ENCODE measurements around the gene ELMO1. TPM values are rescaled to one million over a fixed set of nuclear protein-coding genes. Genes with fewer than 3 reads are reported as not detected.

ELMO1 gene
- total and polyA plus RNA-seq, 2 experiments from 2014 or later = 9.6 to 10.8 TPM

GRCh38 chr7:37208528-37208927, 240.1 kb downstream of the ELMO1 start:
- Histone ChIP-seq H3K9me3 (ENCODE audit: low read depth) (no peaks in the 10 kb centered on the region), H3K4me3 (no peak overlapping the region), H3K4me1 (ENCODE audit: low read depth) (peaks cover 9% of the 10 kb centered on the region), H3K27me3 (no peaks in the 10 kb centered on the region), H3K36me3 (no peaks in the 10 kb centered on the region), H3K27ac (peak overlapping the region; percentile 35)
- TF ChIP-seq CTCF (IDR thresholded peaks at IDR 0.05; ENCODE audit: low read depth, low read length) = peak; percentile 61
- peak; percentile 71 to 96 for DNase-seq (ENCODE audit: low read depth in 1 of 2, low spot score in 1 of 2)

- H3K4me1 ChIP-seq (ENCODE audit: low read depth) = peaks cover 12% of the 10 kb centered on the region
- TF ChIP-seq CTCF (IDR thresholded peaks at IDR 0.05; ENCODE audit: low read depth, low read length) = no peak
- DNase-seq (ENCODE audit: low read depth in 1 of 2, low spot score in 1 of 2) = no peak
- no peak overlapping the region for H3K27ac ChIP-seq
- H3K27me3 ChIP-seq = no peaks in the 10 kb centered on the region
- no peaks in the 10 kb centered on the region for H3K36me3 ChIP-seq
- no peak overlapping the region for H3K4me3 ChIP-seq
- no peaks in the 10 kb centered on the region for H3K9me3 ChIP-seq (ENCODE audit: low read depth)
Measured at GRCh38 chr7:37206192-37206591, 242.5 kb downstream of the ELMO1 start.

DNA sequence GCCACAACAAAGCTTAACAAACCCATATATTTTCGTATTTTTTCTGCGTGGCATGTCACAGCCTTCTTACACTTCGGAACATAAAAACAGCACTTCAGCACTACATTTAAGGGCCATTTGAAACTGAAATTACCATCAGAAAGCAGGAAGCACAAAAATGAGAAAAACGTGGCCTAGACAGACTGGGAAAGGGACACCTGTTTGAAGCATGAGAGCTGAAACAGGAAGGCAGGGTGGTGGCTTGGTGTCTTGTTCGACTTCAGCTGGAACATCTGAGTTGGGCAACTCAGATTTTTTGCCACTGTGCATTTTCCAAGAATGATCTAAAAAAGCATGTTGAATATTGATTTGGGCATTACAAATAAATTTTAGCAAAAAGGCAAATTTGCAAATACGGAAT, 243.2 kb downstream of the ELMO1 start:
- DNase-seq (ENCODE audit: low read depth in 1 of 2, low spot score in 1 of 2) = no peak
- TF ChIP-seq CTCF (IDR thresholded peaks at IDR 0.05; ENCODE audit: low read depth, low read length) = no peak
- no peak overlapping the region for H3K27ac ChIP-seq
- H3K9me3 ChIP-seq (ENCODE audit: low read depth) = no peaks in the 10 kb centered on the region
- no peaks in the 10 kb centered on the region for H3K36me3 ChIP-seq
- peaks cover 13% of the 10 kb centered on the region for H3K4me1 ChIP-seq (ENCODE audit: low read depth)
- H3K4me3 ChIP-seq = no peak overlapping the region
- no peaks in the 10 kb centered on the region for H3K27me3 ChIP-seq

DNA sequence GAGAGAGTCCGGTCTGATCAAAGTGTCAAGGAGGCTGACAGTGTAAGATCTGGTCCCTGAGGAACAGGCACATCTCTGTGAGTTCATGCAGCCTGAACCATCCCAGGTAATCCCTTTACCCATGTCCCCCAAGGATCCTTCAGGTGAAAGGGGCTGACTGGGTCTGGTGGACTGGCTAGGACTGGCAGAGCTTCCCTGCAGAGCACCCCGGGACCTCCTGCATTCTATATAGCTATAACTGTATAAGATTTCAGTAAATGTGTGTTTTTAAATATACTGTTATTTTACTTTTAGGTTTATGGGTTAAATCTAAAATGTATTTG, 246.8 kb downstream of the ELMO1 start:
- Histone ChIP-seq H3K4me3 (no peak overlapping the region), H3K9me3 (ENCODE audit: low read depth) (no peaks in the 10 kb centered on the region), H3K4me1 (ENCODE audit: low read depth) (peaks cover 8% of the 10 kb centered on the region), H3K36me3 (no peaks in the 10 kb centered on the region), H3K27ac (no peak overlapping the region), H3K27me3 (no peaks in the 10 kb centered on the region)
- TF ChIP-seq CTCF (IDR thresholded peaks at IDR 0.05; ENCODE audit: low read depth, low read length) = no peak
- no peak for DNase-seq (ENCODE audit: low read depth in 1 of 2, low spot score in 1 of 2)

- TF ChIP-seq CTCF (IDR thresholded peaks at IDR 0.05; ENCODE audit: low read depth, low read length) = peak; percentile 88
- peaks cover 12% of the 10 kb centered on the region for H3K4me1 ChIP-seq (ENCODE audit: low read depth)
- no peaks in the 10 kb centered on the region for H3K9me3 ChIP-seq (ENCODE audit: low read depth)
- no peak overlapping the region for H3K4me3 ChIP-seq
- no peak overlapping the region for H3K27ac ChIP-seq
- H3K36me3 ChIP-seq = no peaks in the 10 kb centered on the region
- H3K27me3 ChIP-seq = no peaks in the 10 kb centered on the region
- DNase-seq (ENCODE audit: low read depth in 1 of 2, low spot score in 1 of 2) = peak; percentile 91
Measured at GRCh38 chr7:37201003-37201875, 247.4 kb downstream of the ELMO1 start.
